GM18505 (cell line): ENCODE measurements around the gene LANCL1.

Source experiments
- ATAC-seq: cut with Tn5 transposase; IDR thresholded peaks from one replicate; pipeline ENCODE4 v1.9.1; 2021; ENCODE audit not compliant: unreplicated experiment
- POLR2A ChIP-seq: IDR thresholded peaks from 4 replicates; pipeline ENCODE4 v1.6.1; 2011; ENCODE audit warnings: borderline replicate concordance; ENCODE audit not compliant: insufficient read depth, insufficient read length; ENCODE audit errors: extremely low read depth

Gene LANCL1

GRCh38 chr2:210399440-210400041, 77.0 kb downstream of the LANCL1 start:
- no peak for TF ChIP-seq POLR2A
- ATAC-seq: no peak

- no peak for TF ChIP-seq POLR2A
- ATAC-seq: no peak
Observed at GRCh38 chr2:210392469-210392881, 84.1 kb downstream of the LANCL1 start.

DNA sequence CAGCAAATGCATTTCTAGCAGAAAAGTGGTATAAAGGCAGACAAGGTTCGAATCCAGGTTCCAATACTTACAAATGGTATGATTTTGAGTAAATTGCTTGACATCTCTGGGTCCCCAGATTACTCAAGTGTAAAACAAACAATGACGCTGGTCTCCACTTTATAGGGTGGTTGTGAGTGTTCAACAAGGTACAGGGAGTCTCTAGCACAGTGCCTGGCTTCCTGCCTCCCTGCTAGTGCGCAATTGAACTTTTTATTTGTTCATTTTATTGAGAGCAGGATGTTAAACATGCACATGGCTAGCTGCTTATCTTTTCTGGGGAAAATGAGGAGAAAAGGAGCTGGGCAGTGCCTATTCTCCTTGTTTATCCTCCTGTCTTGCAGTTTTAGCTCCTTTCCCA, 86.7 kb downstream of the LANCL1 start:
- no peak for TF ChIP-seq POLR2A
- ATAC-seq: no peak

DNA sequence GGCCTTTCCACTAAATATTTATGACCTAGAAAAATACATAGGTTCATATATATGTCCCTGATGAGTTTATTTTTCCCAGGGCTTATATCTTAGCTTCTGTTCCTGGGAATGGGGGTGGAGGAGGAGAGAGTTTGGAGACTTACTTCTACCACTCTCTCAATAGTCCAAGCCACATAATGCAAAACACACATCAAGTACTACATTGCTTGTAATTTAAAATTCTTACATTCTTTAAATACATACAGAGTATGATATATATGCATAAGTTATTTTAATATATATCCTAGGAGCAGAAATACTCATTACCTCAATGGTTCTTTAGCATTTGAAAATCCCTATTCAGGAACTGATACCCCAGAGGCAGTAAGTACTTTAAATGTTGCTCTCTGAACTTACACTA, 88.4 kb downstream of the LANCL1 start:
- TF ChIP-seq POLR2A: no peak
- no peak for ATAC-seq

GRCh38 chr2:210387074-210387473, 89.5 kb downstream of the LANCL1 start:
- ATAC-seq: no peak
- no peak for TF ChIP-seq POLR2A
